Measurements from ENCODE around the gene EGLN1.

Gene EGLN1

GRCh38 chr1:231422798-231423309 lies 767 bp upstream of the EGLN1 start:
- H3K4me3 ChIP-seq (ENCODE audit: low read depth, low read length), result peak overlapping the region; percentile 80
- no peak for DNase-seq (ENCODE audit: low read depth)
- TF ChIP-seq MAX (IDR thresholded peaks at IDR 0.05; ENCODE audit: low read depth, low read length) (no peak), POLR2A (IDR thresholded peaks at IDR 0.05; ENCODE audit: extremely low read depth, insufficient read length) (no peak), CTCF (IDR thresholded peaks at IDR 0.05; ENCODE audit: low read depth, low read length) (no peak), MYC (IDR thresholded peaks at IDR 0.05; ENCODE audit: low read depth, low read length) (no peak)

GRCh38 chr1:231421546-231421970 lies 529 bp downstream of the EGLN1 start:
- no peak for DNase-seq (ENCODE audit: low read depth)
- no peak for TF ChIP-seq CTCF (IDR thresholded peaks at IDR 0.05; ENCODE audit: low read depth, low read length)
- TF ChIP-seq MAX (IDR thresholded peaks at IDR 0.05; ENCODE audit: low read depth, low read length), result no peak
- TF ChIP-seq MYC (IDR thresholded peaks at IDR 0.05; ENCODE audit: low read depth, low read length), result no peak
- TF ChIP-seq POLR2A (IDR thresholded peaks at IDR 0.05; ENCODE audit: extremely low read depth, insufficient read length), result no peak
- H3K4me3 ChIP-seq (ENCODE audit: low read depth, low read length), result peak overlapping the region; percentile 57

GRCh38 chr1:231420959-231421545 lies 1.0 kb downstream of the EGLN1 start:
- DNase-seq (ENCODE audit: low read depth), result peak; percentile 75
- H3K4me3 ChIP-seq (ENCODE audit: low read depth, low read length), result peak overlapping the region; percentile 88
- TF ChIP-seq CTCF (IDR thresholded peaks at IDR 0.05; ENCODE audit: low read depth, low read length) (no peak), MAX (IDR thresholded peaks at IDR 0.05; ENCODE audit: low read depth, low read length) (peak; percentile 3; the same call in 1 of the 2 replicates)

GRCh38 chr1:231420299-231420958 lies 1.7 kb downstream of the EGLN1 start:
- peak; percentile 65 for DNase-seq (ENCODE audit: low read depth)
- no peak for TF ChIP-seq MAX (IDR thresholded peaks at IDR 0.05; ENCODE audit: low read depth, low read length)
- TF ChIP-seq MYC (IDR thresholded peaks at IDR 0.05; ENCODE audit: low read depth, low read length), result no peak
- TF ChIP-seq POLR2A (IDR thresholded peaks at IDR 0.05; ENCODE audit: extremely low read depth, insufficient read length), result no peak
- no peak for TF ChIP-seq CTCF (IDR thresholded peaks at IDR 0.05; ENCODE audit: low read depth, low read length)
- peak overlapping the region; percentile 88 for H3K4me3 ChIP-seq (ENCODE audit: low read depth, low read length)

GRCh38 chr1:231419738-231420298 lies 2.3 kb downstream of the EGLN1 start:
- no peak for TF ChIP-seq POLR2A (IDR thresholded peaks at IDR 0.05; ENCODE audit: extremely low read depth, insufficient read length)
- no peak for TF ChIP-seq MYC (IDR thresholded peaks at IDR 0.05; ENCODE audit: low read depth, low read length)
- TF ChIP-seq MAX (IDR thresholded peaks at IDR 0.05; ENCODE audit: low read depth, low read length), result no peak
- TF ChIP-seq CTCF (IDR thresholded peaks at IDR 0.05; ENCODE audit: low read depth, low read length), result no peak
- peak overlapping the region; percentile 88 for H3K4me3 ChIP-seq (ENCODE audit: low read depth, low read length)
- peak; percentile 14 for DNase-seq (ENCODE audit: low read depth)
